Activated CD4-positive, alpha-beta T cell treated with anti-CD3 and anti-CD28 coated beads, Interleukin-2, amount 10 ng/mL, durations not matched to agents 7 days and 5 days (primary cell): Measurements from ENCODE around the gene KCNJ18. TPM values are rescaled to one million over a fixed set of nuclear protein-coding genes. Genes with fewer than 3 reads are reported as not detected.
"Not testable (repeated sequence)": the region's sequence is repeated elsewhere in the genome, so short reads cannot be mapped to it uniquely, and the experiment has no call there.

ENCODE experiments used
- CTCF ChIA-PET: fragments of 350-600 bp; sonication (Branson Sonifier 250); formaldehyde crosslinking; loops from one replicate; lab custom pipeline; 2021; ENCODE audit warnings: antibody characterized with exemption; lab: Charles Lee
- POLR2A ChIA-PET: fragments of 350-600 bp; sonication (Branson Sonifier 250); formaldehyde crosslinking; loops from one replicate; lab custom pipeline; 2021; ENCODE audit warnings: antibody characterized with exemption; lab: Charles Lee
- DNase-seq: peaks from one replicate; pipeline ENCODE4 v3.0.0-alpha.2; 2020
- H3K27ac Mint-ChIP-seq: one replicate; pipeline ENCODE4 v1.8.0; 2021; ENCODE audit warnings: mild to moderate bottlenecking, moderate library complexity, mixed read lengths
- H3K27me3 Mint-ChIP-seq: one replicate; pipeline ENCODE4 v1.8.0; 2021; ENCODE audit warnings: mixed read lengths
- H3K36me3 Mint-ChIP-seq: one replicate; pipeline ENCODE4 v1.8.0; 2021; ENCODE audit warnings: low read depth, mixed read lengths
- H3K4me1 Mint-ChIP-seq: one replicate; pipeline ENCODE4 v1.8.0; 2021; ENCODE audit warnings: mixed read lengths
- H3K4me3 Mint-ChIP-seq: one replicate; pipeline ENCODE4 v1.8.0; 2021; ENCODE audit warnings: mild to moderate bottlenecking, moderate library complexity, mixed read lengths
- H3K9me3 Mint-ChIP-seq: one replicate; pipeline ENCODE4 v1.8.0; 2021; ENCODE audit warnings: mixed read lengths
- total RNA-seq, 2 experiments: library from RNA; stranded (reverse); gene quantifications; one replicate each; pipeline ENCODE4 v1.2.3, GENCODE V29; 2021

Gene KCNJ18
- total RNA-seq, 2 experiments from 2014 or later, result not detected

- H3K27me3 Mint-ChIP-seq, H3K36me3 Mint-ChIP-seq, POLR2A ChIA-PET, H3K4me1 Mint-ChIP-seq, H3K27ac Mint-ChIP-seq, H3K9me3 Mint-ChIP-seq, DNase-seq, CTCF ChIA-PET, H3K4me3 Mint-ChIP-seq: not testable (repeated sequence)
These were observed 25.5 kb upstream of the KCNJ18 start for GRCh38 chr17:21666711-21667412.

- DNase-seq, POLR2A ChIA-PET, H3K4me3 Mint-ChIP-seq, H3K36me3 Mint-ChIP-seq, CTCF ChIA-PET, H3K27me3 Mint-ChIP-seq, H3K9me3 Mint-ChIP-seq, H3K4me1 Mint-ChIP-seq, H3K27ac Mint-ChIP-seq: not testable (repeated sequence)
These were observed 24.8 kb upstream of the KCNJ18 start for GRCh38 chr17:21667413-21668117.

GRCh38 chr17:21668118-21668488 lies 24.2 kb upstream of the KCNJ18 start:
- H3K27ac Mint-ChIP-seq, H3K9me3 Mint-ChIP-seq, H3K4me3 Mint-ChIP-seq, CTCF ChIA-PET, H3K36me3 Mint-ChIP-seq, POLR2A ChIA-PET, DNase-seq, H3K27me3 Mint-ChIP-seq, H3K4me1 Mint-ChIP-seq: not testable (repeated sequence)

- H3K9me3 Mint-ChIP-seq, CTCF ChIA-PET, H3K36me3 Mint-ChIP-seq, H3K27ac Mint-ChIP-seq, H3K4me3 Mint-ChIP-seq, DNase-seq, H3K27me3 Mint-ChIP-seq, POLR2A ChIA-PET, H3K4me1 Mint-ChIP-seq: not testable (repeated sequence)
These were observed 23.4 kb upstream of the KCNJ18 start for GRCh38 chr17:21668746-21669508.

- H3K9me3 Mint-ChIP-seq, H3K4me3 Mint-ChIP-seq, H3K36me3 Mint-ChIP-seq, DNase-seq, H3K27me3 Mint-ChIP-seq, H3K4me1 Mint-ChIP-seq, H3K27ac Mint-ChIP-seq, POLR2A ChIA-PET, CTCF ChIA-PET: not testable (repeated sequence)
These were observed 22.5 kb upstream of the KCNJ18 start for GRCh38 chr17:21669616-21670360.

- H3K27me3 Mint-ChIP-seq, H3K27ac Mint-ChIP-seq, H3K9me3 Mint-ChIP-seq, POLR2A ChIA-PET, H3K4me1 Mint-ChIP-seq, DNase-seq, H3K36me3 Mint-ChIP-seq, H3K4me3 Mint-ChIP-seq, CTCF ChIA-PET: not testable (repeated sequence)
These were observed 21.8 kb upstream of the KCNJ18 start for GRCh38 chr17:21670361-21671155.

- H3K36me3 Mint-ChIP-seq, H3K4me3 Mint-ChIP-seq, DNase-seq, H3K27ac Mint-ChIP-seq, H3K27me3 Mint-ChIP-seq, CTCF ChIA-PET, POLR2A ChIA-PET, H3K9me3 Mint-ChIP-seq, H3K4me1 Mint-ChIP-seq: not testable (repeated sequence)
These were observed 20.9 kb upstream of the KCNJ18 start for GRCh38 chr17:21671437-21671836.

- DNase-seq, H3K36me3 Mint-ChIP-seq, H3K27ac Mint-ChIP-seq, H3K27me3 Mint-ChIP-seq, CTCF ChIA-PET, H3K9me3 Mint-ChIP-seq, H3K4me3 Mint-ChIP-seq, H3K4me1 Mint-ChIP-seq, POLR2A ChIA-PET: not testable (repeated sequence)
These were observed 20.5 kb upstream of the KCNJ18 start for GRCh38 chr17:21671871-21672270.

- DNase-seq, H3K4me3 Mint-ChIP-seq, H3K4me1 Mint-ChIP-seq, H3K27ac Mint-ChIP-seq, H3K27me3 Mint-ChIP-seq, H3K36me3 Mint-ChIP-seq, POLR2A ChIA-PET, CTCF ChIA-PET: not testable (repeated sequence)
- peaks cover 10% of the 10 kb centered on the region for H3K9me3 Mint-ChIP-seq
These were observed 18.7 kb upstream of the KCNJ18 start for GRCh38 chr17:21673451-21674241.

GRCh38 chr17:21674242-21674731 lies 18.0 kb upstream of the KCNJ18 start:
- no peak overlapping the region for H3K4me3 Mint-ChIP-seq
- POLR2A ChIA-PET, result no interaction called here
- no peak for DNase-seq

GRCh38 chr17:21674891-21675738 lies 17.2 kb upstream of the KCNJ18 start:
- CTCF ChIA-PET, POLR2A ChIA-PET, DNase-seq, H3K27me3 Mint-ChIP-seq, H3K36me3 Mint-ChIP-seq, H3K4me3 Mint-ChIP-seq, H3K27ac Mint-ChIP-seq, H3K4me1 Mint-ChIP-seq: not testable (repeated sequence)
- H3K9me3 Mint-ChIP-seq, result peaks cover 10% of the 10 kb centered on the region

More at GRCh38 chr17:21674242-21674731, 18.0 kb upstream of the KCNJ18 start:
- CTCF ChIA-PET, result no interaction called here
- Mint-ChIP-seq H3K27me3 (no peaks in the 10 kb centered on the region), H3K36me3 (no peaks in the 10 kb centered on the region), H3K27ac (no peak overlapping the region), H3K9me3 (peaks cover 10% of the 10 kb centered on the region), H3K4me1 (no peaks in the 10 kb centered on the region)
